Mononuclear cell (primary cell): ENCODE data around the gene PCSK9. TPM values are rescaled to one million over a fixed set of nuclear protein-coding genes. Genes with fewer than 3 reads are reported as not detected.

Source experiments
- H3K27me3 ChIP-seq: 2 replicates; pipeline ENCODE4 v1.6.0; 2011; ENCODE audit warnings: low read length, control low read depth; ENCODE audit not compliant: insufficient read depth
- H3K4me1 ChIP-seq: 2 replicates; pipeline ENCODE4 v1.5.1; 2011; ENCODE audit warnings: mild to moderate bottlenecking, low read length, control low read depth; ENCODE audit not compliant: insufficient read depth
- H3K4me3 ChIP-seq: 2 replicates; pipeline ENCODE4 v1.5.1; 2011; ENCODE audit warnings: mild to moderate bottlenecking, low read length, moderate library complexity
- H3K9me3 ChIP-seq: 2 replicates; pipeline ENCODE4 v1.5.1; 2011; ENCODE audit warnings: low read depth, mild to moderate bottlenecking, control low read depth, low read length
- total RNA-seq: library from RNA; depleted of rRNA; stranded (reverse); fragments of >200 nt; gene quantifications from one replicate; pipeline ENCODE4 v1.2.3, GENCODE V29; 2012

Gene PCSK9
- total RNA-seq, 1 donor = not detected

DNA sequence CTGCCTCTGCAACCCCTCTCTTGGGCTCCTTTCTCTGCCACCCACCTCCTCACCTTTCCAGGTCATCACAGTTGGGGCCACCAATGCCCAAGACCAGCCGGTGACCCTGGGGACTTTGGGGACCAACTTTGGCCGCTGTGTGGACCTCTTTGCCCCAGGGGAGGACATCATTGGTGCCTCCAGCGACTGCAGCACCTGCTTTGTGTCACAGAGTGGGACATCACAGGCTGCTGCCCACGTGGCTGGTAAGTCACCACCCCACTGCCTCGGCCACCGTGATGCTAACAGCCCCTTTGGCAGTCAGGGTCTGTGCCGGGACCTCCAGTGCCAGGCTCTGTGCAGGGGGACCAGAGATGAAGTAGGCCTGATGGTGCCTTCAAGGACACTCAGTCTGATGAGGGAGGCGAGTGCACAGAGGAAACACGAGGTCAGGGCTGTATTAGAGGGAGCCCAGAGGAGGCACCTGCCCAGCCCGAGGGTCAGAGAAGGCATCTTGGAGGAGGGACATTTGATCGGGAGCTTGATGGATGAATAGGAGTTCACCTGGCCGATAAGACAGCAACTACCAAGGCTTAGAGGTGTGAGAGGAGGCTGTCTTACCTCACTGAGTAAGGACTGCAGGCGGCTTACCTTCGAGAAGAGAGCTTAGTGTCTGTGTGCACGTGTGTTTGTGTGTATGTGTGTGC, 18.1 kb downstream of the PCSK9 start:
- Histone ChIP-seq H3K4me3 (no peak overlapping the region), H3K9me3 (no peaks in the 10 kb centered on the region), H3K4me1 (no peaks in the 10 kb centered on the region), H3K27me3 (no peaks in the 10 kb centered on the region)

DNA sequence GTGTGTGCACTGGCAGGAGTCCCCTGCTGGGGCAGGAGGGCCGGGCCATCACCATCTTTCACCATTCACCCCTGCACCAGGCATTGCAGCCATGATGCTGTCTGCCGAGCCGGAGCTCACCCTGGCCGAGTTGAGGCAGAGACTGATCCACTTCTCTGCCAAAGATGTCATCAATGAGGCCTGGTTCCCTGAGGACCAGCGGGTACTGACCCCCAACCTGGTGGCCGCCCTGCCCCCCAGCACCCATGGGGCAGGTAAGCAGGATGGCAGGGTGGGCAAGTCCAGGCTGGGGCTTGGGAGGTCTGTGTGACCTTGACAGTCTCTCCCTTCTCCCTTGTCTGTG, 18.6 kb downstream of the PCSK9 start:
- H3K4me1 ChIP-seq = no peaks in the 10 kb centered on the region
- H3K4me3 ChIP-seq = no peak overlapping the region
- H3K27me3 ChIP-seq = no peaks in the 10 kb centered on the region
- no peaks in the 10 kb centered on the region for H3K9me3 ChIP-seq

DNA sequence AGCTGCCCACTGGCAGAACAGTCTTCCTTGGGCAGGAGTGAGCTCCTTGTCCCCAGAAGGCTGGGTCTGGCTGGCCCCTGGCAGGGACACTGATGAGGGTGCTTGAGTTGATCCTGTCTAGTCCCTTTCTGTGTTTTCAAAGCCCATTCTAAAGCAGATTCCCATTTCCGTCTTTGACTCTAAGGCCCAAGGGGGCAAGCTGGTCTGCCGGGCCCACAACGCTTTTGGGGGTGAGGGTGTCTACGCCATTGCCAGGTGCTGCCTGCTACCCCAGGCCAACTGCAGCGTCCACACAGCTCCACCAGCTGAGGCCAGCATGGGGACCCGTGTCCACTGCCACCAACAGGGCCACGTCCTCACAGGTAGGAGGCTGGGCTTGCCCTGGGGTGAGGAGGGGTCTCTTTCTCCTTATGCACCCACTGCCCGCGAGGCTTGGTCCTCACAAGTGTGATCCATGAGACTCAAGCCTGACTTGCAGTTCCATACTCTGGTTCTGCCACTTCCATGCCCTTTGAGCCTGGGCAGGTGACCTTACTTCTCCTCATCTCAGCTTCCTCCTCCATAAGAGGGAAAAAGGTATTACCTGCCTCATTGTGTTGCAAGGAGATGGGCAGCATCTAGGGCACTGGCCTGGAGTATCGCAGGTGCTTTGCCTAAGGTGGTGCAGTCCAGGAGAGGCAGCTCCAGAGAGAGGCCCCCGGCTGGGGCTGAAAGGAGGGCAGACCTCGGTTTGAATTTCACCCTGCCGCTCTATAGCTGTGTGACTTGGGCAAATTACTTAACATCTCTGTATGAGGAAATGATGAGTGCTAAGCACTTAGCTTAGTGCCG, 20.2 kb downstream of the PCSK9 start:
- Histone ChIP-seq H3K4me1 (no peaks in the 10 kb centered on the region), H3K4me3 (no peak overlapping the region), H3K27me3 (no peaks in the 10 kb centered on the region), H3K9me3 (no peaks in the 10 kb centered on the region)

DNA sequence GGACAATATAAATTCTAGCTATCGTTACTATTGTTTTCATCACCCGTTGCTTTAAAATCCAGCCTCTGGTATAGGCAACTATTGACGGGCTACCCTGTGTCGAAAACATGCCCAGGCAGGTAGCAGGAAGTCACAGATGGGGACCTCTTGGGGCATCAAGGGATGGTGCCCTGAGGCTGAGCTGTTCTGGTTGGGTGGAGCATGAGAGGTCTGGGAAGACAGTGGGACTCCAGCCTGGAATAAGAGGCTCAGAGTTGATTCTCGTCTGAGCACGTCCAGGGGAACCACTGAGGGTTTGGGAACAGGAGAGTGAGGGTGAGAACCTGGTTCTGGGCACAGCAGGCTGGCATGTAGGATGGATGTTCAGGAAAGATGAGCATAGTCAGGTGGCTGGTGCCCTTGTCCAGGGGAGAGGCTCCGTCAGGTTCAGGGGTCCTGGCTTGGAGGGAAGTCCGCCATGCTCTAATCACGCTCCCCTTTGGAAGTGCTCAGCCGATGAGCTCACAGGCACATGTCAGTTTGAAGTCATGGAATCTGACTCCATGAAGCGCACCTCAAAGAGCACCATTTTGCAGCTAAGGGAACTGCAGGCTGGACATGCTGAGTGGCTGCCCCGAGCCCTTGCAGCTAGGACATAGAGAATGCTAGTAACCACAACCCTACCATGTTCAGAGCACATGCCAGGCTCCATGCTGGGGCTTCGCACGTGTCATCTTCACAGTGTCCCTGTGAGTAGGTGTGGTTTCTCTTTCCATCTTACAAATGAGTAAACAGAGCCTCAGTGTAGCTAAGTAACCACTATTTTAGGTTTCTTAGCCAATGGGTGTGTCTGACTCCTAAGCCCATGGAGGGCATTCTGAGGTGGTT, 21.0 kb downstream of the PCSK9 start:
- H3K27me3 ChIP-seq = no peaks in the 10 kb centered on the region
- no peaks in the 10 kb centered on the region for H3K4me1 ChIP-seq
- no peak overlapping the region for H3K4me3 ChIP-seq
- no peaks in the 10 kb centered on the region for H3K9me3 ChIP-seq

DNA sequence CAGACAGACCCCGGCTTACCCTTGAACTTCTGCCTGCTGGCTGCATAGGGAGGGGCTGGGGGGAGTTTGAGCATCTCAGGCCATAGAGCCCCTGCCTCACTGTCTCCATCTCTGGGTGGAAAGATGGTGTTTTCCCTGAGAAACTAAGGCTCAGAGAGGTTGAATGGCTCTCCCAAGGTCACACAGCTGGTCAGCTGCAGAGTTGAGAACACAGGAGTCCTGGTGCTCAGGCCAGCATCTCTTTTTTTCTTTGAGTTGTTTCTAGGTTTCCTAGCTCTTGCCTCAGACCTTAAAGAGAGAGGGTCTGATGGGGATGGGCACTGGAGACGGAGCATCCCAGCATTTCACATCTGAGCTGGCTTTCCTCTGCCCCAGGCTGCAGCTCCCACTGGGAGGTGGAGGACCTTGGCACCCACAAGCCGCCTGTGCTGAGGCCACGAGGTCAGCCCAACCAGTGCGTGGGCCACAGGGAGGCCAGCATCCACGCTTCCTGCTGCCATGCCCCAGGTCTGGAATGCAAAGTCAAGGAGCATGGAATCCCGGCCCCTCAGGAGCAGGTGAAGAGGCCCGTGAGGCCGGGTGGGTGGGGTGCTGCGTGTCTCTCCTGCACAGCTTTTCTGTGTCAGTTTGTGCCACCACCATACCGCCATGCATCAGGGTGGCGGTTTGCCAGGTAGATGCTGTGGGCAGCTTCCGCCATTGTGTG, 21.8 kb downstream of the PCSK9 start:
- Histone ChIP-seq H3K4me1 (no peaks in the 10 kb centered on the region), H3K9me3 (no peaks in the 10 kb centered on the region), H3K27me3 (no peaks in the 10 kb centered on the region), H3K4me3 (no peak overlapping the region)

DNA sequence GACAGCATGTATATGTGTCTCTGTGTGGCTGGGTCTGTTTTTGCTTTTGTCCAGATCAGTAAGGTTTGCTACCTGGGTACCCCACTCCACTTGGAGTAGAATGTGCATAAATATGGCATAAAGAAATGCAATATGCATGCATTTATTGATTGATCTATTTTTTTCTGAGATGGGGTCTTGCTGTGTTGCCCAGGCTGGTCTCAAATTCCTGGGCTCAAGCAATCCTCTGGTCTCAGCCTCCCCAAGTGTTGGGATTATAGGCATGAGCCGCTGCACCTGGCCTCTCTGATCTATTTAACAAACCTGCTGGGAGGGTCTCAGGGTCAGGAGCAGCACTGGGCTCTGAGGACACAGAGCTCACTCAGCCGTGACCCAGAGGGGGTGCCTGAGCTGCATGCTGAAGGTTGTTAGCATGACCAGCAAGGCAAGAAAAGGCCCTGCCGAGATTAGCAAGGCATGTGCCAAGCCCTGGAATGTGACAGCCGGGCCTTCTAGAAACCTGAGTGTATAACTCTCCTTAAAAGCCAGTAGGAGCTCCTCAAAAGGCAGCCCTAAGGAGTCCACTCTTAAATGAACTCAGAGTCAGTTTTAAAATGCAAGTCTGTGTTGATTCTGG, 22.5 kb downstream of the PCSK9 start:
- Histone ChIP-seq H3K9me3 (no peaks in the 10 kb centered on the region), H3K27me3 (no peaks in the 10 kb centered on the region), H3K4me3 (no peak overlapping the region)

DNA sequence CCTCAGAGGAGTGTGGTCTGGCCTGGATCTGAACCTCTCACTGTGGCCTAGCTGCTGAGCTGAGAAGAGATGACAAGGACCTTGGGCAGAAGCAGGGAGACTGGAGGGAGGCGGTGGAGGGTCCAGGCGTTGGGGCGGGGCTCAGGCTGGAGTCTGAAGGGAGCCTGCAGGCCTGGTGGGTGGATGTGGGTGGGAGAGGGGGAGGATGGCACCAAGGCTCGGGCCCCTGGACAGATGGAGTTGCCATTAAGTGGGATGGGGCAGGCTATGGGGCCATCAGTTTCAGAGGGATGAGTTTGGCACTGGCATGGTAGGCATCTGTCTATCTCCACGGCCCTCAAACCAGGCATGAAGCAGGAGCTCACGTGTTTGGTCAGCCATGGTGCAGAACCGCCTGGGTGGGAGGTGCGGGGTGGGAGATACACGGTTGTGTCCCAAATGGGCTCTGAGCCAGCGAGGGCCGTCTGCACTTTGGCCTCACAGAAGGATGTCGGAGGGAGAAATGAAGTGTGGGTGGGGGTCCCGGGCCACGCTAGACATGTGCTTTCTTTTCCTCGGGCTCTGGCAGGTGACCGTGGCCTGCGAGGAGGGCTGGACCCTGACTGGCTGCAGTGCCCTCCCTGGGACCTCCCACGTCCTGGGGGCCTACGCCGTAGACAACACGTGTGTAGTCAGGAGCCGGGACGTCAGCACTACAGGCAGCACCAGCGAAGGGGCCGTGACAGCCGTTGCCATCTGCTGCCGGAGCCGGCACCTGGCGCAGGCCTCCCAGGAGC, 23.6 kb downstream of the PCSK9 start:
- Histone ChIP-seq H3K9me3 (no peaks in the 10 kb centered on the region), H3K4me1 (no peaks in the 10 kb centered on the region), H3K27me3 (no peaks in the 10 kb centered on the region), H3K4me3 (no peak overlapping the region)

More for the DNA sequence above, 22.5 kb downstream of the PCSK9 start:
- H3K4me1 ChIP-seq = no peaks in the 10 kb centered on the region

DNA sequence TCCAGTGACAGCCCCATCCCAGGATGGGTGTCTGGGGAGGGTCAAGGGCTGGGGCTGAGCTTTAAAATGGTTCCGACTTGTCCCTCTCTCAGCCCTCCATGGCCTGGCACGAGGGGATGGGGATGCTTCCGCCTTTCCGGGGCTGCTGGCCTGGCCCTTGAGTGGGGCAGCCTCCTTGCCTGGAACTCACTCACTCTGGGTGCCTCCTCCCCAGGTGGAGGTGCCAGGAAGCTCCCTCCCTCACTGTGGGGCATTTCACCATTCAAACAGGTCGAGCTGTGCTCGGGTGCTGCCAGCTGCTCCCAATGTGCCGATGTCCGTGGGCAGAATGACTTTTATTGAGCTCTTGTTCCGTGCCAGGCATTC, 24.2 kb downstream of the PCSK9 start:
- H3K9me3 ChIP-seq = no peaks in the 10 kb centered on the region
- no peak overlapping the region for H3K4me3 ChIP-seq
- H3K4me1 ChIP-seq = no peaks in the 10 kb centered on the region
- no peaks in the 10 kb centered on the region for H3K27me3 ChIP-seq

DNA sequence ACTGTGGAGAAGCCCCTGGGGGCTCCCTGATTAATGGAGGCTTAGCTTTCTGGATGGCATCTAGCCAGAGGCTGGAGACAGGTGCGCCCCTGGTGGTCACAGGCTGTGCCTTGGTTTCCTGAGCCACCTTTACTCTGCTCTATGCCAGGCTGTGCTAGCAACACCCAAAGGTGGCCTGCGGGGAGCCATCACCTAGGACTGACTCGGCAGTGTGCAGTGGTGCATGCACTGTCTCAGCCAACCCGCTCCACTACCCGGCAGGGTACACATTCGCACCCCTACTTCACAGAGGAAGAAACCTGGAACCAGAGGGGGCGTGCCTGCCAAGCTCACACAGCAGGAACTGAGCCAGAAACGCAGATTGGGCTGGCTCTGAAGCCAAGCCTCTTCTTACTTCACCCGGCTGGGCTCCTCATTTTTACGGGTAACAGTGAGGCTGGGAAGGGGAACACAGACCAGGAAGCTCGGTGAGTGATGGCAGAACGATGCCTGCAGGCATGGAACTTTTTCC, 24.8 kb downstream of the PCSK9 start:
- no peaks in the 10 kb centered on the region for H3K4me1 ChIP-seq
- no peaks in the 10 kb centered on the region for H3K27me3 ChIP-seq
- no peak overlapping the region for H3K4me3 ChIP-seq
- H3K9me3 ChIP-seq = no peaks in the 10 kb centered on the region

DNA sequence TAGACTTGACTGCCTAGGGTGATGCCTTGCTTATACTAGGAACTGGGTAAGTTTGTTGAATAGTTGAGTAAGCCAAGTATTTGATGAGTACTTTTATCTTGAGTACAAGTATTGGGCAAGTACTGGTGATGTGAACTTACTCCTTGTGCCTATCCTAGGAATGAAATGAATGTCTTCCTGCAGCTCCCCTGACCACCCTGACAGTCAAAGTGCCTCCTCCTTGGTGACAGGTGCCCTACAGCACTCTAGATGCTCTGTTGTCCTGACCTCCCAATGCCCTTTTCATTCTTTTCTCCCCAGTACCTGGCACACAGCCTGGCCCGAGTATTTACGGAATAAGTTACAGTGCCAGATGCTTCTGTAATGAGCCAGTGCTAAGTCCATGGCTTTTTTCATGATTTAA, 25.5 kb downstream of the PCSK9 start:
- Histone ChIP-seq H3K9me3 (no peaks in the 10 kb centered on the region), H3K4me3 (no peak overlapping the region), H3K27me3 (no peaks in the 10 kb centered on the region), H3K4me1 (no peaks in the 10 kb centered on the region)

DNA sequence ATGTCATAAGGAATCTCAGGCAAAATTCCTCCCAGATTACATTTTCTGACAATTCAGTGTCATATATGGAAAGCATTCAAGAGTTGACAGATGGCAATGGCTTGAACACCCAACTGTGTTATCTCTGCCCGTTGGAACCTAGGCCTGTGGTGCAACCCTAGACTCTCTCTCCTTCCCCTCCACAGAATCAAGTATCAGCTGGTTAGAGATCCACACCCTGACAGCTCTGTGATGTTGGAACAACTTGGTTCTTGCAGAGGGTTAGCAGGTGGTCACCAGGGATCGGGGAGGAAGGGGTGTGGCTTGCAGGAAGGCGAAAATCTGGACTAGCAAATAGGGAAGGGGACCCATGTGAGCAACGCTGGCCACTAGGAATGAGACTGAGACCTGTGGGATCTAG, 26.3 kb downstream of the PCSK9 start:
- no peak overlapping the region for H3K4me3 ChIP-seq

DNA sequence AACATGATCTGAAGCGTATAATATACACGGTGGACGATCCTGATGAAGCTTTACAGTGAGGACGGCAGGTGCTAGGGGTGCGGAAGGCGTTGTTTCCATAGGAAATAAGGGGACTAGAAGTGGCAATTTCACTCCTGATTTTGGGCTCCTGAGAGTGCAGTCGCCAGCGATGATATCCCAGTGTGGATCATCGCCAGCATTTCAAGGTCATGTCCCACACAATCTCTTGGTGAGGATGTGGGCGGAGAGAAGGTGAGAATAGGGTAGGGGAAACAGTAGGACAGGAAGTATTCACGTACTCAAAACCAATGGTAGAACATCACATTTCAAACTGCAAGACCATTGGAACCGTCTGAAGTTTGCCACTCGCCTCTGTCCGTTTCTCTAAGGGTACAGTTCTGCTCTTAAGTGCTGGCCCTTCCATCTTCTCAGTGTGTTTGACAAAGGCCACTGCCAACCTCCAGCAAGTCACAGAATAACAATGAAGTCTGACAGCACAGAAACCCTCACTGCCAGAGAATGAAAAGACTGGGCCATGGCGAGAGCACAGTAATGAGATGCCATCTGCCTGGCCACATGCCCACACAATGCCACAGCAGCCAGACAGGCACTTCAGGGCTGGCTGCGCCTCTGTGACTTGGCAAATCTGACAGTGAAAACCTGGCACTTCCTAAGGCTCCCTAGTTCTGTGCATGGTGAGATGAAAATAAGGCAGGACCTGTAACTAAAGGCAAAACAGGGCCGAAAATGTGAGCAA, 27.9 kb downstream of the PCSK9 start:
- no peaks in the 10 kb centered on the region for H3K4me1 ChIP-seq
- H3K4me3 ChIP-seq = no peak overlapping the region
- no peaks in the 10 kb centered on the region for H3K27me3 ChIP-seq
- H3K9me3 ChIP-seq = no peaks in the 10 kb centered on the region

More for the DNA sequence above, 26.3 kb downstream of the PCSK9 start:
- no peaks in the 10 kb centered on the region for H3K4me1 ChIP-seq
- no peaks in the 10 kb centered on the region for H3K27me3 ChIP-seq
- no peaks in the 10 kb centered on the region for H3K9me3 ChIP-seq

DNA sequence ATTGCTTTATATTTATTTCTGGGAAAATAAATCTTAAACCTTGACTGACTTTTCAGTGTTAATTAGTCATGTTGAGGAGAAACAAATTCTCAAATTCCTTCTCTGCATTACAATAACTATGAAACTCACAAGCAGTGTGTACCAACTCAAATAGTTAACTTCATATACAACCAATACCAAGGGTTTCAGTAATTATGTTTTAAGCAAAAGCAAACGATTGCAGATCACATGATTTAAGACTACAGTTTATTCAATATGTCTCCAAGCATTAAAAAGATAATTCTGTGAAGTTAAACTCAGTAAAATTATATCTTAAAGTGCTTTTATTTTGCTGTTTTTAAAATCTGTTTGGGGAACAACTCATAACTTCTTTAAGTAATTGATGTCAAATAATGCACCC, 28.6 kb downstream of the PCSK9 start:
- Histone ChIP-seq H3K4me3 (no peak overlapping the region), H3K4me1 (no peaks in the 10 kb centered on the region), H3K9me3 (no peaks in the 10 kb centered on the region), H3K27me3 (no peaks in the 10 kb centered on the region)
